Adrenal gland (tissue), 5 donors: ENCODE data around the gene PDE6B.

ENCODE experiments used
- POLR2A ChIP-seq, 2 donors: fragments of 450-650 bp; IDR thresholded peaks; one replicate each; pipeline ENCODE4 v1.6.1; 2017; ENCODE audit warnings: antibody characterized with exemption in 2 of 2, mild to moderate bottlenecking in 2 of 2, moderate library complexity in 1 of 2
- TF ChIP-seq, protein P1 (sequence below), 6 experiments: fragments of 450-650 bp in 4 of 6; fragments of 200-600 bp in 2 of 6; sonication (generic) in 1 of 6; IDR thresholded peaks; 1 replicate in 5 of 6; 2 replicates in 1 of 6; pipeline versions ENCODE4 v1.5.1 to v1.8.0; 2016 to 2021; ENCODE audit warnings: antibody characterized with exemption in 6 of 6, mild to moderate bottlenecking in 2 of 6, moderate library complexity in 1 of 6
- donor health status: DM: no; HTN: no; CAD: no.

DNA sequence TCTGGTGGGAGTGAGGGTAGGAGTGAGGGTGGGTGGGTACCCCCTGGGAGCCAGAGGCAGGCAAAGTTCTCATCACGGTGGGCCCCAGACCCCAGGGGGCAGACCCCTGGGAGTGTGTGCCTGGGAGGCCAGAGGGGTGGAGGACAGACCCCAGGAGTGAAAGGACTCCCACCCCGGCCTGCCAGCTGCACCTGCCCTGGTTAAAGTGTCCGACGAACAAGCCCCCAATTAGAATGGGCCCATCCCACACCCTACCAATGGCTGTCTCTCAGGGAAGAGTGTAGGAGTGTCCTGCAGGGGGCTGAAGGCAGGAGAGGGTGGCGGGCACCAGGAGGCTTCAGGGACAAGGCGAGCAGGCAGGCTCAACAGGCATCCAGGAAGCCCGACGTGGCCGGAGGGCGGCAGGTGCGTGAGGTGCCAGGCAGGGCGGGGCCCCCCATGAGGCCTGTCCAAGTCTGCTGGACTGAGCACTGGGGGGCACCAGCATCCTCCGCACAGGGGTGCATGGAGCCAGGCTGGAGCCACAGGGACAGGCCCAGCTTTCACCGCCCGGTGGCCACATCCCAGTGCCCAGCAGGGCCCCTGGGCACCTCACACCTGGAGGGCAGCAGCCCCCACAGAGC lies 8.7 kb downstream of the PDE6B start:
- TF ChIP-seq, protein P1, sequence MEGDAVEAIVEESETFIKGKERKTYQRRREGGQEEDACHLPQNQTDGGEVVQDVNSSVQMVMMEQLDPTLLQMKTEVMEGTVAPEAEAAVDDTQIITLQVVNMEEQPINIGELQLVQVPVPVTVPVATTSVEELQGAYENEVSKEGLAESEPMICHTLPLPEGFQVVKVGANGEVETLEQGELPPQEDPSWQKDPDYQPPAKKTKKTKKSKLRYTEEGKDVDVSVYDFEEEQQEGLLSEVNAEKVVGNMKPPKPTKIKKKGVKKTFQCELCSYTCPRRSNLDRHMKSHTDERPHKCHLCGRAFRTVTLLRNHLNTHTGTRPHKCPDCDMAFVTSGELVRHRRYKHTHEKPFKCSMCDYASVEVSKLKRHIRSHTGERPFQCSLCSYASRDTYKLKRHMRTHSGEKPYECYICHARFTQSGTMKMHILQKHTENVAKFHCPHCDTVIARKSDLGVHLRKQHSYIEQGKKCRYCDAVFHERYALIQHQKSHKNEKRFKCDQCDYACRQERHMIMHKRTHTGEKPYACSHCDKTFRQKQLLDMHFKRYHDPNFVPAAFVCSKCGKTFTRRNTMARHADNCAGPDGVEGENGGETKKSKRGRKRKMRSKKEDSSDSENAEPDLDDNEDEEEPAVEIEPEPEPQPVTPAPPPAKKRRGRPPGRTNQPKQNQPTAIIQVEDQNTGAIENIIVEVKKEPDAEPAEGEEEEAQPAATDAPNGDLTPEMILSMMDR (IDR thresholded peaks at IDR 0.05), result no peak
- TF ChIP-seq POLR2A (IDR thresholded peaks at IDR 0.05), result no peak
